Panc1 (cell line): ENCODE measurements around the gene SAP30BP.

ENCODE experiments used
- POLR2AphosphoS5 ChIP-seq: IDR thresholded peaks from 2 replicates; pipeline ENCODE4 v1.6.1; 2012; ENCODE audit warnings: mild to moderate bottlenecking, low read depth, low read length, moderate library complexity
- SIN3A ChIP-seq: IDR thresholded peaks from 2 replicates; pipeline ENCODE4 v1.6.1; 2012; ENCODE audit warnings: low read depth, mild to moderate bottlenecking, low read length, moderate library complexity, borderline replicate concordance; ENCODE audit not compliant: insufficient read depth
- TCF7L2 ChIP-seq: IDR thresholded peaks from 2 replicates; pipeline ENCODE4 v1.6.1; 2011; ENCODE audit warnings: mild to moderate bottlenecking, low read depth, low read length, inconsistent platforms
- TF ChIP-seq, protein P1 (sequence below): fragments of 450-650 bp; IDR thresholded peaks from 2 replicates; pipeline ENCODE4 v1.5.1; 2017; ENCODE audit warnings: mild to moderate bottlenecking
- TF ChIP-seq, protein P2 (sequence below), 2 experiments: IDR thresholded peaks; 2 replicates each; pipeline ENCODE4 v1.6.1; 2011 to 2012; ENCODE audit warnings: low read depth in 2 of 2, control low read depth in 1 of 2, low read length in 1 of 2, mild to moderate bottlenecking in 1 of 2, moderate library complexity in 1 of 2; ENCODE audit not compliant: insufficient read depth in 1 of 2

DNA sequence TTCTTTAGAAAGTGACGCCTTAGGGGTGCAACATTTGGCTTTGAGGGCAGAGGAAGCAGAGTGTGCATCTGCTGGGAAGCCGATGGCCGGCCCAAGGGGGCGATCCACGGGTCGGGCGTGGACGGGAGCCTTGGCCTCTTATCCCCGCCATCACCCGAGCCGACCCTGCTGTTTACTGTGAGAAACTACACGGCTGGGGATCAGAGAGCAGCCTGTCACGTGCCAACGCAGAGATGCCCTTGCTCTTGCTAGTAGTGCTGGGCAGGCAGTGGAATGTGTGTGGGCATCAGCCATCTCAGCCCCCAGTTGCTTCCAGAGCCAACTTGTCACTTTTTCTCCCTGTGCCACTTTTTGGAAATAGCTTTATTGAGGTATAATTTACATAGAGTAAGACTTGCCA lies 27.4 kb downstream of the SAP30BP start:
- TF ChIP-seq, protein P1, sequence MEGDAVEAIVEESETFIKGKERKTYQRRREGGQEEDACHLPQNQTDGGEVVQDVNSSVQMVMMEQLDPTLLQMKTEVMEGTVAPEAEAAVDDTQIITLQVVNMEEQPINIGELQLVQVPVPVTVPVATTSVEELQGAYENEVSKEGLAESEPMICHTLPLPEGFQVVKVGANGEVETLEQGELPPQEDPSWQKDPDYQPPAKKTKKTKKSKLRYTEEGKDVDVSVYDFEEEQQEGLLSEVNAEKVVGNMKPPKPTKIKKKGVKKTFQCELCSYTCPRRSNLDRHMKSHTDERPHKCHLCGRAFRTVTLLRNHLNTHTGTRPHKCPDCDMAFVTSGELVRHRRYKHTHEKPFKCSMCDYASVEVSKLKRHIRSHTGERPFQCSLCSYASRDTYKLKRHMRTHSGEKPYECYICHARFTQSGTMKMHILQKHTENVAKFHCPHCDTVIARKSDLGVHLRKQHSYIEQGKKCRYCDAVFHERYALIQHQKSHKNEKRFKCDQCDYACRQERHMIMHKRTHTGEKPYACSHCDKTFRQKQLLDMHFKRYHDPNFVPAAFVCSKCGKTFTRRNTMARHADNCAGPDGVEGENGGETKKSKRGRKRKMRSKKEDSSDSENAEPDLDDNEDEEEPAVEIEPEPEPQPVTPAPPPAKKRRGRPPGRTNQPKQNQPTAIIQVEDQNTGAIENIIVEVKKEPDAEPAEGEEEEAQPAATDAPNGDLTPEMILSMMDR = no peak
- TF ChIP-seq POLR2AphosphoS5 (0 out of 2 replicates have a peak, but pooled peaks have one; percentile 27), SIN3A (no peak), TCF7L2 (no peak)
- TF ChIP-seq, protein P2, sequence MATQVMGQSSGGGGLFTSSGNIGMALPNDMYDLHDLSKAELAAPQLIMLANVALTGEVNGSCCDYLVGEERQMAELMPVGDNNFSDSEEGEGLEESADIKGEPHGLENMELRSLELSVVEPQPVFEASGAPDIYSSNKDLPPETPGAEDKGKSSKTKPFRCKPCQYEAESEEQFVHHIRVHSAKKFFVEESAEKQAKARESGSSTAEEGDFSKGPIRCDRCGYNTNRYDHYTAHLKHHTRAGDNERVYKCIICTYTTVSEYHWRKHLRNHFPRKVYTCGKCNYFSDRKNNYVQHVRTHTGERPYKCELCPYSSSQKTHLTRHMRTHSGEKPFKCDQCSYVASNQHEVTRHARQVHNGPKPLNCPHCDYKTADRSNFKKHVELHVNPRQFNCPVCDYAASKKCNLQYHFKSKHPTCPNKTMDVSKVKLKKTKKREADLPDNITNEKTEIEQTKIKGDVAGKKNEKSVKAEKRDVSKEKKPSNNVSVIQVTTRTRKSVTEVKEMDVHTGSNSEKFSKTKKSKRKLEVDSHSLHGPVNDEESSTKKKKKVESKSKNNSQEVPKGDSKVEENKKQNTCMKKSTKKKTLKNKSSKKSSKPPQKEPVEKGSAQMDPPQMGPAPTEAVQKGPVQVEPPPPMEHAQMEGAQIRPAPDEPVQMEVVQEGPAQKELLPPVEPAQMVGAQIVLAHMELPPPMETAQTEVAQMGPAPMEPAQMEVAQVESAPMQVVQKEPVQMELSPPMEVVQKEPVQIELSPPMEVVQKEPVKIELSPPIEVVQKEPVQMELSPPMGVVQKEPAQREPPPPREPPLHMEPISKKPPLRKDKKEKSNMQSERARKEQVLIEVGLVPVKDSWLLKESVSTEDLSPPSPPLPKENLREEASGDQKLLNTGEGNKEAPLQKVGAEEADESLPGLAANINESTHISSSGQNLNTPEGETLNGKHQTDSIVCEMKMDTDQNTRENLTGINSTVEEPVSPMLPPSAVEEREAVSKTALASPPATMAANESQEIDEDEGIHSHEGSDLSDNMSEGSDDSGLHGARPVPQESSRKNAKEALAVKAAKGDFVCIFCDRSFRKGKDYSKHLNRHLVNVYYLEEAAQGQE (IDR thresholded peaks at IDR 0.05; ENCODE audit: insufficient read depth in 1 of 2, low read depth in 2 of 2, low read length in 1 of 2) = no peak
